Sigmoid colon (tissue), 4 donors: ENCODE results near the gene RASSF8.

Experiments used
- EP300 ChIP-seq, 4 donors: sonication (generic); formaldehyde crosslinking; IDR thresholded peaks; one replicate each; pipeline ENCODE4 v1.6.1; 2017; ENCODE audit warnings: antibody characterized with exemption in 4 of 4
- POLR2A ChIP-seq, 2 donors: fragments of 450-650 bp; IDR thresholded peaks; one replicate each; pipeline ENCODE4 v1.6.1; 2016; ENCODE audit warnings: antibody characterized with exemption in 2 of 2, mild to moderate bottlenecking in 2 of 2, moderate library complexity in 2 of 2
- TF ChIP-seq, protein P1 (sequence below), 4 experiments: fragments of 450-650 bp in 3 of 4; fragments of 200-600 bp in 1 of 4; IDR thresholded peaks; one replicate each; pipeline ENCODE4 v1.5.1; 2016 to 2019; ENCODE audit warnings: antibody characterized with exemption in 4 of 4, mild to moderate bottlenecking in 3 of 4, moderate library complexity in 2 of 4

- TF ChIP-seq POLR2A (IDR thresholded peaks at IDR 0.05) (no peak), EP300 (IDR thresholded peaks at IDR 0.05) (no peak)
- TF ChIP-seq, protein P1, sequence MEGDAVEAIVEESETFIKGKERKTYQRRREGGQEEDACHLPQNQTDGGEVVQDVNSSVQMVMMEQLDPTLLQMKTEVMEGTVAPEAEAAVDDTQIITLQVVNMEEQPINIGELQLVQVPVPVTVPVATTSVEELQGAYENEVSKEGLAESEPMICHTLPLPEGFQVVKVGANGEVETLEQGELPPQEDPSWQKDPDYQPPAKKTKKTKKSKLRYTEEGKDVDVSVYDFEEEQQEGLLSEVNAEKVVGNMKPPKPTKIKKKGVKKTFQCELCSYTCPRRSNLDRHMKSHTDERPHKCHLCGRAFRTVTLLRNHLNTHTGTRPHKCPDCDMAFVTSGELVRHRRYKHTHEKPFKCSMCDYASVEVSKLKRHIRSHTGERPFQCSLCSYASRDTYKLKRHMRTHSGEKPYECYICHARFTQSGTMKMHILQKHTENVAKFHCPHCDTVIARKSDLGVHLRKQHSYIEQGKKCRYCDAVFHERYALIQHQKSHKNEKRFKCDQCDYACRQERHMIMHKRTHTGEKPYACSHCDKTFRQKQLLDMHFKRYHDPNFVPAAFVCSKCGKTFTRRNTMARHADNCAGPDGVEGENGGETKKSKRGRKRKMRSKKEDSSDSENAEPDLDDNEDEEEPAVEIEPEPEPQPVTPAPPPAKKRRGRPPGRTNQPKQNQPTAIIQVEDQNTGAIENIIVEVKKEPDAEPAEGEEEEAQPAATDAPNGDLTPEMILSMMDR (IDR thresholded peaks at IDR 0.05), result no peak
Observed at GRCh38 chr12:25996677-25997076, 38.2 kb downstream of the RASSF8 start.
